IMR-90 (cell line): ENCODE measurements around the gene RXRG. TPM values are rescaled to one million over a fixed set of nuclear protein-coding genes. Genes with fewer than 3 reads are reported as not detected.

Experiments
- ATAC-seq: fragments of 200-7000 bp; cut with Tn5 transposase; 2 replicates; pipeline ENCODE4 v1.9.1; 2020; ENCODE audit warnings: low read depth, mild to moderate bottlenecking, moderate library complexity
- BruUV-seq: library from RNA; stranded (reverse); fragments of 400-500 nt; replicated peaks from 2 replicates; lab custom pipeline; 2021; lab: Mats Ljungman, UMichigan
- CTCF ChIA-PET: fragments of 300-600 bp; formaldehyde crosslinking; extraction: SDS; loops from one replicate; lab custom pipeline; 2021; ENCODE audit warnings: antibody characterized with exemption; lab: Yijun Ruan, JAX
- POLR2A ChIA-PET: fragments of 300-600 bp; sonication (Branson Sonifier 250); formaldehyde crosslinking; loops from one replicate; lab custom pipeline; 2022; ENCODE audit warnings: antibody characterized with exemption; ENCODE audit not compliant: unreplicated experiment; lab: Charles Lee
- DNase-seq: peaks from one replicate; pipeline ENCODE4 v3.0.0; 2013
- H2AFZ ChIP-seq: replicated peaks from 2 replicates; pipeline ENCODE3; 2013; ENCODE audit warnings: low read length, mild to moderate bottlenecking; ENCODE audit not compliant: poor library complexity
- H2AK5ac ChIP-seq: 2 replicates; pipeline ENCODE4 v1.6.1; 2013; ENCODE audit warnings: low read depth, low read length, inconsistent platforms
- H2AK9ac ChIP-seq: replicated peaks from 2 replicates; pipeline ENCODE3; 2013; ENCODE audit warnings: mild to moderate bottlenecking, low read depth, low read length, moderate library complexity; ENCODE audit not compliant: poor library complexity
- H2BK120ac ChIP-seq: 2 replicates; pipeline ENCODE4 v1.6.1; 2013; ENCODE audit warnings: low read depth, low read length, inconsistent platforms
- H2BK15ac ChIP-seq: 3 replicates; pipeline ENCODE4 v1.6.1; 2013; ENCODE audit warnings: low read depth, low read length, inconsistent platforms
- H2BK20ac ChIP-seq: 2 replicates; pipeline ENCODE4 v1.6.1; 2013; ENCODE audit warnings: low read depth, mild to moderate bottlenecking, inconsistent platforms, low read length, moderate library complexity
- H2BK5ac ChIP-seq: 2 replicates; pipeline ENCODE4 v1.6.1; 2013; ENCODE audit warnings: mild to moderate bottlenecking, low read depth, low read length, inconsistent platforms; ENCODE audit not compliant: poor library complexity, severe bottlenecking
- H3K14ac ChIP-seq: replicated peaks from 2 replicates; pipeline ENCODE4 v1.6.1; 2013; ENCODE audit warnings: low read depth, low read length, inconsistent platforms
- H3K18ac ChIP-seq: 2 replicates; pipeline ENCODE4 v1.6.1; 2013; ENCODE audit warnings: low read depth, low read length, control low read depth
- H3K23ac ChIP-seq: 2 replicates; pipeline ENCODE4 v1.6.1; 2013; ENCODE audit warnings: low read depth, low read length, inconsistent platforms
- H3K27ac ChIP-seq: 2 replicates; pipeline ENCODE4 v1.5.1; 2013; ENCODE audit warnings: mild to moderate bottlenecking, control low read depth, low read length; ENCODE audit not compliant: insufficient read depth
- H3K27me3 ChIP-seq: 2 replicates; pipeline ENCODE4 v1.6.1; 2013; ENCODE audit warnings: low read length; ENCODE audit not compliant: control insufficient read depth, insufficient read depth
- H3K36me3 ChIP-seq: 2 replicates; pipeline ENCODE4 v1.6.1; 2013; ENCODE audit warnings: low read length, mixed read lengths; ENCODE audit not compliant: control insufficient read depth, insufficient read depth
- H3K4ac ChIP-seq: 2 replicates; pipeline ENCODE4 v1.6.1; 2013; ENCODE audit warnings: low read depth, low read length, inconsistent platforms
- H3K4me1 ChIP-seq: 2 replicates; pipeline ENCODE4 v1.6.1; 2013; ENCODE audit warnings: low read length, mixed read lengths; ENCODE audit not compliant: control insufficient read depth, insufficient read depth
- H3K4me2 ChIP-seq: 2 replicates; pipeline ENCODE4 v1.6.1; 2013; ENCODE audit warnings: low read depth, mild to moderate bottlenecking, control low read depth, low read length, moderate library complexity
- H3K4me3 ChIP-seq: 2 replicates; pipeline ENCODE4 v1.5.1; 2013; ENCODE audit warnings: low read depth, mild to moderate bottlenecking, control low read depth, low read length, moderate library complexity; ENCODE audit not compliant: insufficient read depth
- H3K56ac ChIP-seq: 2 replicates; pipeline ENCODE4 v1.6.1; 2013; ENCODE audit warnings: low read length, inconsistent platforms; ENCODE audit not compliant: insufficient read depth; ENCODE audit errors: extremely low read depth
- H3K79me1 ChIP-seq, 2 experiments: 2 replicates each; pipeline ENCODE4 v1.6.1; 2013; ENCODE audit warnings: low read length in 2 of 2, inconsistent platforms in 1 of 2, low read depth in 1 of 2
- H3K9ac ChIP-seq: 2 replicates; pipeline ENCODE4 v1.6.1; 2013; ENCODE audit warnings: low read depth, low read length, control low read depth
- H3K9me1 ChIP-seq: 2 replicates; pipeline ENCODE4 v1.6.1; 2013; ENCODE audit warnings: low read length, inconsistent platforms; ENCODE audit not compliant: insufficient read depth
- H3K9me3 ChIP-seq: 2 replicates; pipeline ENCODE4 v1.6.1; 2013; ENCODE audit warnings: low read length; ENCODE audit not compliant: control insufficient read depth, insufficient read depth
- H4K20me1 ChIP-seq: 2 replicates; pipeline ENCODE4 v1.6.1; 2013; ENCODE audit warnings: low read length, inconsistent platforms; ENCODE audit not compliant: insufficient read depth
- H4K5ac ChIP-seq: 2 replicates; pipeline ENCODE4 v1.6.1; 2013; ENCODE audit warnings: mild to moderate bottlenecking, low read depth, low read length, control low read depth
- H4K8ac ChIP-seq, 2 experiments: 2 replicates each; pipeline ENCODE4 v1.6.1; 2013; ENCODE audit warnings: low read depth in 2 of 2, low read length in 2 of 2, control low read depth in 1 of 2, inconsistent platforms in 1 of 2
- H4K91ac ChIP-seq: 2 replicates; pipeline ENCODE4 v1.6.1; 2013; ENCODE audit warnings: low read depth, low read length, inconsistent platforms; ENCODE audit not compliant: insufficient read depth
- BHLHE40 ChIP-seq: fragments of 150-350 bp; IDR thresholded peaks from 2 replicates; pipeline ENCODE4 v1.6.1; 2016; ENCODE audit warnings: mild to moderate bottlenecking, low read depth, low read length
- CEBPB ChIP-seq: IDR thresholded peaks from 2 replicates; pipeline ENCODE4 v1.6.1; 2012; ENCODE audit warnings: low read depth, low read length, improper control_type of control experiment
- CHD1 ChIP-seq: IDR thresholded peaks from 2 replicates; pipeline ENCODE4 v1.6.1; 2012; ENCODE audit warnings: low read depth, low read length, improper control_type of control experiment
- FOS ChIP-seq: fragments of 150-350 bp; IDR thresholded peaks from 2 replicates; pipeline ENCODE4 v1.6.1; 2016; ENCODE audit warnings: low read depth, low read length
- MAFK ChIP-seq: IDR thresholded peaks from 2 replicates; pipeline ENCODE4 v1.6.1; 2012; ENCODE audit warnings: low read depth, low read length, improper control_type of control experiment
- MAZ ChIP-seq: IDR thresholded peaks from 2 replicates; pipeline ENCODE4 v1.6.1; 2012; ENCODE audit warnings: low read depth, mild to moderate bottlenecking, low read length, improper control_type of control experiment, moderate library complexity, borderline replicate concordance
- MXI1 ChIP-seq: IDR thresholded peaks from 2 replicates; pipeline ENCODE4 v1.6.1; 2012; ENCODE audit warnings: low read depth, mild to moderate bottlenecking, low read length, moderate library complexity, borderline replicate concordance
- NFE2L2 ChIP-seq: fragments of 150-350 bp; IDR thresholded peaks from 2 replicates; pipeline ENCODE4 v1.6.1; 2016; ENCODE audit warnings: low read depth, mild to moderate bottlenecking, low read length
- POLR2A ChIP-seq: IDR thresholded peaks from 2 replicates; pipeline ENCODE4 v1.6.1; 2012; ENCODE audit warnings: mild to moderate bottlenecking, low read depth, low read length
- RAD21 ChIP-seq: IDR thresholded peaks from 2 replicates; pipeline ENCODE4 v1.6.1; 2012; ENCODE audit warnings: low read length, improper control_type of control experiment
- RCOR1 ChIP-seq: IDR thresholded peaks from 2 replicates; pipeline ENCODE4 v1.6.1; 2012; ENCODE audit warnings: mild to moderate bottlenecking, low read length, improper control_type of control experiment; ENCODE audit not compliant: insufficient replicate concordance
- RFX5 ChIP-seq: IDR thresholded peaks from 2 replicates; pipeline ENCODE4 v1.8.0; 2012; ENCODE audit warnings: low read depth, mild to moderate bottlenecking, low read length, moderate library complexity
- SMC3 ChIP-seq: fragments of 150-350 bp; IDR thresholded peaks from 2 replicates; pipeline ENCODE4 v1.6.1; 2016; ENCODE audit warnings: low read depth, mild to moderate bottlenecking, antibody characterized with exemption, low read length, moderate library complexity
- WGBS, 2 experiments: methylation state at CpG; one replicate each; pipeline versions ENCODE4 v1.1.5 to v1.1.7; 2013; ENCODE audit warnings: missing lambda C conversion rate in 2 of 2; ENCODE audit not compliant: insufficient read length in 1 of 2; ENCODE audit errors: extremely low coverage in 2 of 2; 5-methylcytosine and 5-hydroxymethylcytosine counted together
- dilution Hi-C: fragments of 300-500 bp; cut with HindIII; formaldehyde crosslinking; loops from one replicate; pipeline ENCODE4 v1.14.3; 2018; ENCODE audit warnings: low sequenced_read_pairs; ENCODE audit not compliant: unreplicated experiment
- in situ Hi-C: fragments of 300-500 bp; cut with MboI; formaldehyde crosslinking; loops from 3 replicates; pipeline ENCODE4 v1.14.3; 2019; ENCODE audit warnings: low sequenced_read_pairs, inconsistent platforms, mixed read lengths
- intact Hi-C: fragments of 100-400 bp; cut with micrococcal nuclease; formaldehyde crosslinking; loops from 2 replicates; pipeline ENCODE4 v1.10.0; 2022
- polyA plus RNA-seq, 3 experiments: library from polyadenylated mRNA; depleted of rRNA; stranded (reverse); fragments of >200 nt; gene quantifications; 2 replicates each; pipeline ENCODE4 v1.2.3, GENCODE V29; 2012; ENCODE audit warnings: low replicate concordance in 1 of 3
- total RNA-seq: library from RNA; depleted of rRNA; stranded (reverse); fragments of >200 nt; gene quantifications from 2 replicates; pipeline ENCODE4 v1.2.3, GENCODE V29; 2012
- TF ChIP-seq, protein P1 (sequence below): fragments of 150-350 bp; IDR thresholded peaks from 2 replicates; pipeline ENCODE4 v1.6.1; 2017; ENCODE audit warnings: mild to moderate bottlenecking, antibody characterized with exemption, low read length, low read depth
- TF ChIP-seq, protein P2 (sequence below): conservative IDR thresholded peaks from 2 replicates; pipeline ENCODE4 v1.5.1; 2012; ENCODE audit warnings: mild to moderate bottlenecking, low read depth, low read length, improper control_type of control experiment

The RXRG gene
- total and polyA plus RNA-seq, 2 of the 4 experiments (the other 2 are of a cell fraction), result not detected

DNA sequence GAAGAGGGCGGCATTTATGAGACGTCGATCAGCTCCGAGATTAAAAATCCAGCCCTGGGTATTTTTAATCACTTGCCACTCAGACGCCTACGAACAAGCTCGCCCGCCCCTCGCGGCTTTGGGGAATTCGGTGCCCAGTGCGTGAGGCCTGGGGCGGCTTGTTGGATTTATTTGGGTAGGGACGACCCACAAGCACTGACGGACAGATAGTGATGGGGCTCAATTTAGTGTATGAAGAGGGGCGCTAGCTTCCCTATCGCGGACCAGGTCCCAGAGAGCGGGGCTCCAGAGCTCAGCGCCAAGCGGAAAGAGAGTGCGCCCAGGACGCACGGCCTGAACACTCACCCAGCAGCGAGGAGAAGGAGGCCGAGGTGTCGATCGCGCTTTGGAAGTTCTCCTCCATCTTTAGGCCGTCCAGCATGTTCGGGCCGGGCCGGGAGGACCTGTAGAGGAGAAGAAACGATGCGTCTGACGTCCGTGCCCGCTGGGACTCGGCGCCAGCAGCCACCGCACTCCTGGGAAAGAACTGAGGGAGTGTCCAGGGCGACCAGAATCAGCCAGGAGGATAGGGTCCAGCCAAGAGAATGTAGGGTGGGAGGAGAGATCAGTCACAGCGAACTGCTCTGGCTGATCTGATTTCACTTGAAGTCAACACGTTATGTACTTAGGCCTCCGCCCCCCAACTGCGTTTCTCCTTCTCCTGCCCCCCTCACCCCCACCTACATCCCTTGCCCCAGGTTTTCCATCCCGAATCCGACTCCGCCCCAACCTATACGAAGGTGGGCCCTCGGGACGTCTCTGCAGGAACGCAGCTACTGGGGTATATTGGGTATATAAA, 89.6 kb downstream of the RXRG start:
- no peak overlapping the region for H4K8ac ChIP-seq
- dilution Hi-C loops (no loop called here), in situ Hi-C loops (no loop called here), intact Hi-C loops (no loop called here)
- ChIA-PET POLR2A (no interaction called here), CTCF (no interaction called here)
- H3K36me3 ChIP-seq, result no peaks in the 10 kb centered on the region
- DNase-seq (no peak), ATAC-seq (no peak)
- no peak overlapping the region for H3K23ac ChIP-seq
- H2BK15ac ChIP-seq, result no peak overlapping the region
- no peak overlapping the region for H2BK5ac ChIP-seq
- no peaks in the 10 kb centered on the region for H3K9me3 ChIP-seq
- no peak overlapping the region for H2BK120ac ChIP-seq
- H3K4me2 ChIP-seq, result no peak overlapping the region
- H3K79me1 ChIP-seq, result no peaks in the 10 kb centered on the region
- H2AK5ac ChIP-seq, result no peak overlapping the region
- H3K4me1 ChIP-seq, result no peaks in the 10 kb centered on the region
- H4K91ac ChIP-seq, result no peak overlapping the region
- H3K27ac ChIP-seq, result no peak overlapping the region
- H2AK9ac ChIP-seq, result no peak overlapping the region
- 0% methylated on average over 2 of the region's 53 CpGs; no CpG with 5 or more reads in 1 of the 2 experiments for WGBS, 2 experiments
- H3K27me3 ChIP-seq, result peaks cover 59% of the 10 kb centered on the region
- no peak overlapping the region for H3K14ac ChIP-seq
- TF ChIP-seq BHLHE40 (no peak), SMC3 (no peak), MAZ (no peak), RFX5 (no peak), MXI1 (no peak), MAFK (no peak), NFE2L2 (no peak), CHD1 (no peak), FOS (no peak), RAD21 (no peak), CEBPB (no peak), POLR2A (no peak), RCOR1 (no peak)
- TF ChIP-seq, protein P1, sequence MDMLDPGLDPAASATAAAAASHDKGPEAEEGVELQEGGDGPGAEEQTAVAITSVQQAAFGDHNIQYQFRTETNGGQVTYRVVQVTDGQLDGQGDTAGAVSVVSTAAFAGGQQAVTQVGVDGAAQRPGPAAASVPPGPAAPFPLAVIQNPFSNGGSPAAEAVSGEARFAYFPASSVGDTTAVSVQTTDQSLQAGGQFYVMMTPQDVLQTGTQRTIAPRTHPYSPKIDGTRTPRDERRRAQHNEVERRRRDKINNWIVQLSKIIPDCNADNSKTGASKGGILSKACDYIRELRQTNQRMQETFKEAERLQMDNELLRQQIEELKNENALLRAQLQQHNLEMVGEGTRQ, result no peak
- TF ChIP-seq, protein P2, sequence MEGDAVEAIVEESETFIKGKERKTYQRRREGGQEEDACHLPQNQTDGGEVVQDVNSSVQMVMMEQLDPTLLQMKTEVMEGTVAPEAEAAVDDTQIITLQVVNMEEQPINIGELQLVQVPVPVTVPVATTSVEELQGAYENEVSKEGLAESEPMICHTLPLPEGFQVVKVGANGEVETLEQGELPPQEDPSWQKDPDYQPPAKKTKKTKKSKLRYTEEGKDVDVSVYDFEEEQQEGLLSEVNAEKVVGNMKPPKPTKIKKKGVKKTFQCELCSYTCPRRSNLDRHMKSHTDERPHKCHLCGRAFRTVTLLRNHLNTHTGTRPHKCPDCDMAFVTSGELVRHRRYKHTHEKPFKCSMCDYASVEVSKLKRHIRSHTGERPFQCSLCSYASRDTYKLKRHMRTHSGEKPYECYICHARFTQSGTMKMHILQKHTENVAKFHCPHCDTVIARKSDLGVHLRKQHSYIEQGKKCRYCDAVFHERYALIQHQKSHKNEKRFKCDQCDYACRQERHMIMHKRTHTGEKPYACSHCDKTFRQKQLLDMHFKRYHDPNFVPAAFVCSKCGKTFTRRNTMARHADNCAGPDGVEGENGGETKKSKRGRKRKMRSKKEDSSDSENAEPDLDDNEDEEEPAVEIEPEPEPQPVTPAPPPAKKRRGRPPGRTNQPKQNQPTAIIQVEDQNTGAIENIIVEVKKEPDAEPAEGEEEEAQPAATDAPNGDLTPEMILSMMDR, result no peak
- no peak overlapping the region for H3K18ac ChIP-seq
- H2BK20ac ChIP-seq, result no peak overlapping the region
- H3K9ac ChIP-seq, result no peak overlapping the region
- H2AFZ ChIP-seq, result peak overlapping the region; percentile 32
- no peak overlapping the region for H3K4me3 ChIP-seq
- no peak overlapping the region for H3K4ac ChIP-seq
- no TSS peak for BruUV-seq
- H3K56ac ChIP-seq, result no peak overlapping the region
- H4K20me1 ChIP-seq, result no peaks in the 10 kb centered on the region
- no peak overlapping the region for H4K5ac ChIP-seq
- no peaks in the 10 kb centered on the region for H3K9me1 ChIP-seq
